ENCODE data around the gene SLC5A2.

DNA sequence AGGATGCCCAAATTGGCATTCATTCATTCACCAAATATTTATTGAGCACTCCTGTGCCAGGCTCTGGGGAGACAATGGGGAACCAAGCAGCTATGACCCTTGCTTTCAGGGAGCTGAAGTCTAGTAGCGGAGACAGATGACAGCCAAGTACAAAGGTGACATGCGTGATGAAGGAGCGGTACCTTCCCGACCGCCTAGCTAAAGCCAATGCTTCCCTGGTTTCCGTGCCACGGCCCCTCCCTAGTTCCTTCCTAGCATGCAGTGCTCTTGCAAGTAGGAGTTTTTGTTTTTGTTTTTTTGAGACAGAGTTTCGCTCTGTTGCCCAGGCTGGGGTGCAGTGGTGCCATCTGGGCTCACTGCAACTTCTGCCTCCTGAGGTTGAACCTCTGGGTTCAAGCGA is 3.2 kb upstream of the SLC5A2 start:
- TF ChIP-seq POLR2AphosphoS5 (IDR thresholded peaks at IDR 0.05; ENCODE audit: low read depth, low read length) = no peak
- TF ChIP-seq POLR2A (IDR thresholded peaks at IDR 0.05; ENCODE audit: low read depth, low read length) = no peak
- no peak for TF ChIP-seq TAF1 (IDR thresholded peaks at IDR 0.05; ENCODE audit: low read depth, low read length)
